ENCODE results near the gene CXXC5.

CXXC5 gene

GRCh38 chr5:139666551-139666950, 18.4 kb downstream of the CXXC5 start:
- no peak for DNase-seq (ENCODE audit: low spot score)

DNA sequence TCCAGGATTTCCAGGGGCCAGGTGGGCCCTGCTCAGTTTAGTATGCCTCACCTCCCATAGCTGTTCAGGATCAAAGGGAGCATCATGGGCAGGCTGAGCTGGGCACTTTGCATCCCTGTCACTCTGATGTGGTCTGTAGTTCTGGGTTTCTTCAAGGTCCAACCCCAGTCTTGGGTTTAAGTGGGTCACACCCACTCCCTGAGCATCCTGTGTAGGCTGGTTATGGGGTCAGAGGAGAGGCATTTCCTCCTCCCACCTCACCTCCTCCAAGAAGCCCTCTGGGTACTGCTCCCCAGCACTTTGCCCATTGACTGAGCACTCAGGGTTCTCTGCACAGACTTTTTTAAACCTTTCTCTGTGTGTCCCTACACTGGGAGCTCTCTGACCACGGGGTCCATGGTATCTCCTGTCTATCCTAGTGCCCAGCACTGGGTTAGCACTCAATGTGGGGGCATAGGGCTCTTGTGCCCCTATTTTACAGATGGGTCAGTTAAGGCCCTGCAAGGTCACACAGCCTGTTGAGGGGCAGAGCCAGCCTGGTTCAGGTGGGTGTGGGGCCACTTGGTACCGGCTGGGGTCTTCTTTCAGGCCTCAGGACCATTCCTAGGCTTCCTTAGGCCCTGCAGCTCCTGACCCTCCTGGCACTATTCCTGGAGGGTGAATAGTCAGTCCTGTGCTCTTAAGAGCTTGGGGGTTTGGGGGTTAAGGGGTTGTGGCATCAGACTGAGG, 19.0 kb downstream of the CXXC5 start:
- DNase-seq (ENCODE audit: low spot score): no peak

DNA sequence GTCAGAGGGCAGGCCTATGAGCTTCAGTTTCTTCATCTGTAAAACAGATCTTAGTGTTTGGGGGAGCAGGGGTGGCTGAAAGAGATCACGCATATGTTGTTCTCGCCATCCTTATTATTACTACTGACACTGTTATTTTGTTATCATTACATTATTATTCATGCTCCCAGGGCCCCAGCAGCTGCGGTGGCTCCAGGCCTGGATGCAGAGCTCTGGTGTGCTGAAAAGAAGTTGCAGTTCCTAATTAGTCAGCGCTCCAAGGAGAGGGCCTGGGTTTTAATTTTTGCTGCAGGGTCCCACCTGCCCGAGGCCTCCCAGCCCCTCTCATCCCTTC, 19.5 kb downstream of the CXXC5 start:
- peak; percentile 77 for DNase-seq (ENCODE audit: low spot score)

GRCh38 chr5:139668064-139668880, 20.1 kb downstream of the CXXC5 start:
- DNase-seq (ENCODE audit: low spot score): peak; percentile 74

DNA sequence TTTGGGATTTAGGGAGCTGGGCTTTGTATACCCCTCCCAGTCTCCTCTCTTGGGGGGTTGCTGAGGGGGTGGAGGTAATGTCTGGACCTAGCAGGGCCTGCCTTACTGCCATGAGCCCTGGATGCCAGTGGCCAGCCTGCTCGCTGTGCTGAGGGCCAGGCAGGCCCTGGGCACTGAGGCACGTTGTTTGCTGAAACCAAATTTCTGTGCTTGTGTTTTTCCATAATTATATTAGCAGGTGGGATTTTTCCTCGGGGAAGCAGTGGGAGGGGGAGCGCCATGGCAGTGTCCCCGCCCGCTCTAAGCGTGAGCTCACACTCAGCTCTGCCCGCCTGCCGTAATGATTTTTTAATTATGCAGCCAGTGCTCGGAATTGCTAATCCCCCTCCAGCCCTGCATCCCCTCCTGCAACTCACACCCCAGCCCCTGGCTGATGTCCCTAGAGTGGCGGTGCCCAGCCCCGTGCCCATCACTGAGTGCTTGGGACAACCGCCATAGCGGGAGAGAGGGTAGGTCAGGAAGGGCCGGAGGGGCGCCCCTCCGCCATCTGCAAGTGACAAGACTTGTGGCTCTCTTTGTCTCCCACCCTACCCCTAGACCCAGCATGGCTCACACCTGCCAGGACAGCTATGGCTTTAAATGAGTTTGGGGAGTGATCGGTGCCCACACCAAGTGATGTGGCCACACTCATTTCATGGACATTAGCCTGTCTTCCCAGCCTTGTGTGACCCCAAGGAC, 20.9 kb downstream of the CXXC5 start:
- DNase-seq (ENCODE audit: low spot score): no peak

GRCh38 chr5:139669662-139670368, 21.7 kb downstream of the CXXC5 start:
- DNase-seq (ENCODE audit: low spot score): no peak

DNA sequence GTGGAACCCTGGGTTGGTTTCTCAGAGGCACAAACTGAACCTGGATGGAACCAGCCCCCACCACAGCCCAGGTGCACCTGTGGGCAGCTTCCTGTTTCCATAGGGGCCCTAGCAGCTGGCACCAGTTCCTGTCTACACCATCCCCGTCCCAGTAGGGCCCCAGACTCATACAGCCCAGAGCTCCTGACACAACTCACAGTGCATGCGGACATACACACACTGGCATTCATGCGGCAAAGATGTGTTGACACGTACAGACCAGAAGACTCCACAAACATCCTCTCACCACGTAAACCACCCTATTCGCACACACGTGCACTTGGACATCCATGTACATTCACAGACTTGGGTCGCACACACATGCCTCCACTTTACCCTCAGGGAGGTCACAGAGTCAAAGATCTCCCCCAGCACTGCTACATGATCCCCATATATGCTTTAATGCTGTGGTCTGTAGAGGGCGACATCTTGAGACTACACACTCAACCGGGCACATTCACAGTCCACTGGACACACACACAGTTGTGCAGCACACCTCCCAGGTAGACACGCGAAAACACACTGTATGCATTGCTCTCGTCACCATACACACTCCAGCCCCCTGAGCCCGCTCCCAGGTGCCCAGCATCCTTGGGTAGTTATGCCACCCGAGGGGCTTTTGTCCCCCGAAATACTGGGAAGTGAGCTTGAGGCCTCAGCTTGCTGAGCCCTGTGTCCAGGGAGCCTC, 22.4 kb downstream of the CXXC5 start:
- DNase-seq (ENCODE audit: low spot score): no peak

- no peak for DNase-seq (ENCODE audit: low spot score)
Observed at GRCh38 chr5:139671096-139671841, 23.1 kb downstream of the CXXC5 start.

GRCh38 chr5:139675213-139675612, 27.1 kb downstream of the CXXC5 start:
- no peak for DNase-seq (ENCODE audit: low spot score)

DNA sequence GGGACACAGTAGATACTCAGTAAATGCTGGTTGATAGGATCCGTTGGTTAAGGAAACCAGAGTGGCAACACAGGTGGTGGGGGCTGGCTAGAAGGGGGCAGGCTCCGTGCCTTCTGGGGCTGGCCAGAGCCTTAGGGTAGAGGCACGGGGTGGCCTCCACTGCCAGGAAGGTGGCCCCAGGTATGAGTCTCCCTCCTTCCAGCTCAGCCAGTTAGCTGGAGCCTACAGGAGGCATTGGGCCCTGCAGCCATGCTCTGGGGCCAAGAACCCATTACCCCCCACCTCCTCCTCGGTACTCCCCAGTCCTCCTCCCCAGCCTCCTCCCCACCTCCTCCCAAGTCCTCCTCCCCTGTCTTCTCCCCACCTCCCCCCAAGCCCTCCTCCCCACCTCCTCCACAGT, 27.7 kb downstream of the CXXC5 start:
- DNase-seq (ENCODE audit: low spot score): no peak

DNA sequence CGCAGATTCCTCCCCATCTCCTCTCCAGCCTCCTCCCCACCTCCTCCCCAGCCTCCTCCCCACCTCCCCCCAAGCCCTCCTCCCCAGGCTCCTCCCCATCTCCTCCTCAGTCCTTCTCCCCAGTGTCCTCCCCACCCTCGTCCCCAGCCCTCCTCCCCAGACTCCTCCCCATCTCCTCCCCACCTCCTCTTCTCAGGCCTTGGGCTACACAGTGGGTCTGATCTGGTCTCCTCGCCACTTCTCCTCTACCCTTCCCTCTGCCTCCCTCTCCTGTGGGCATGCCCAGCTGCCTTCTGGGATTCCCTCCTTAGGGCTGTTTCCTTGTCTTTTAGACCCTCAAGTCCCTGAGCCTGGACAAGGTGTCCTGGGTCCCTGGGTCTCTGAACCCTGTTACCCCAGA, 28.3 kb downstream of the CXXC5 start:
- no peak for DNase-seq (ENCODE audit: low spot score)

- DNase-seq (ENCODE audit: low spot score): no peak
Observed at GRCh38 chr5:139676951-139677735, 29.0 kb downstream of the CXXC5 start.

- DNase-seq (ENCODE audit: low spot score): no peak
Observed at GRCh38 chr5:139677736-139678613, 29.8 kb downstream of the CXXC5 start.

DNA sequence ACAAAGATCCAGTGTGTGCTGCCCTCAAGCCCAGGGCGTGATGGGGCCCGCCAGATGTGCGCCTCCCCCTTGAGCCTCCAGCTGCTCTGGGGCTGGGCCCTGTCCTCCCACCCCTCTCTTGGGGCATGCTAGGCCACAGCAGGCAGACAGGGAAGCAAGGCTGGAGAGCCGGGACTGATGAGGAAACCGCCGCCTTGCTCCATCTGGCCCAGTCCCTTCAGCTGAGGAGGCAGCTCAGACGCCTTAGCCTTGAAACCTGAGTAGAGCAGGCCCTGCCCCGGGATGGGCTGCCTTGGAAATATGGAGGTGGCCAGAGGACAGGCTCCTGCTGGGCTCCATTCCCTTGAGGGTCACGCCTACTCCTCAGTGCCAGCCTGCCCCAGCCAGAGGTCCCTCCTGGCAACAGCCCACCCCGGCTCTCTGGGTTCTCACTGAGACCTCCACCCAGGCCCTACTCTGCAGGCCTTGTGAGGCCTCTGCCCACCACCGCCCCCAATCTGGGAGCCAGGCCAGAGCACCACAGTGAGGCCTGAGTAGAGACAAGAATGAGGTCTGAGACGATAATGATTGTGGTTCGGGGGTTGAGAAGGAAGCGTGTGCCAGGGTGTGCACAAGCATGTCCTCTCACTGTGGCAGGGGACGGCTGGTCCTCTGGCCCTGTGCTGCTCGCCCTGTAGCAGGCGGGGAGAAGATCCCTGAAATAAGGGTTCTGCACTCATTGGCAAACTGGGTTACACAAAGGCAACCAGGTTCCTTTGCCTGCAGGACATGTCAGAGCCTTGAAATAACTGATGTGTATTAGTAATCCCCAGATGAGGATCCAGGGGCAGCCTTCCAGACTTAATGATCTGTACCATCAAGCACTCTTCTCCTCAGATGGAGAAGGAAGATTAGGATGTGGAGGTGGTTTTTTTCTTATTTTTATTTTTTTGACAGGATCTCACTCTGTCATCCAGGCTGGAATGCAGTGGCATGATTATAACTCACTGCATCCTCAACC, 30.9 kb downstream of the CXXC5 start:
- DNase-seq (ENCODE audit: low spot score): peak; percentile 64

- DNase-seq (ENCODE audit: low spot score): no peak
Observed at GRCh38 chr5:139680368-139681111, 32.4 kb downstream of the CXXC5 start.

DNA sequence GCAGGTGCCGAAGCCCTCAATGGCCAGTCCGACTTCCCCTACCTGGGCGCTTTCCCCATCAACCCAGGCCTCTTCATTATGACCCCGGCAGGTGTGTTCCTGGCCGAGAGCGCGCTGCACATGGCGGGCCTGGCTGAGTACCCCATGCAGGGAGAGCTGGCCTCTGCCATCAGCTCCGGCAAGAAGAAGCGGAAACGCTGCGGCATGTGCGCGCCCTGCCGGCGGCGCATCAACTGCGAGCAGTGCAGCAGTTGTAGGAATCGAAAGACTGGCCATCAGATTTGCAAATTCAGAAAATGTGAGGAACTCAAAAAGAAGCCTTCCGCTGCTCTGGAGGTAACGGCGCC, 32.9 kb downstream of the CXXC5 start:
- no peak for DNase-seq (ENCODE audit: low spot score)

DNA sequence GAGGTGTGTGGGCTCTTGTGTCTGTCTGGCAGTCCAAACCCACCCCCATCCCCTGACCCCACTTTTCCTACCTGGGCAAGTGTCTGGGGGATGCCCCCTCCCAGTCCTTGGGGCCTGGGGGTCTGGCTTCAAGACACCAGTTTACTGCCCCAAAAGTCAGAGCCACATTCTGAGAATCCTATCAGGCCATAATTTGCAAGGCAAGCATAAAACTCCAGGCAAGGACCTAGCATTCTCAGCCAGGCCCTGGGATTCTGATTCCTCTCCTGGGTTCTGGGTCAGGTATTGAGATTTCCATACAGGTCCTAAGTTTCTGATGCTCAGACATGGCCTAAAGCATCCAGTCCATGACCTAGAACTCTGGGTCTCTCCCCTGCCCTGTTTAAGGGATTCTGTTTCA, 33.3 kb downstream of the CXXC5 start:
- no peak for DNase-seq (ENCODE audit: low spot score)
